Chondrocyte (in vitro differentiated cells): Measurements from ENCODE around the gene VWCE. TPM values are rescaled to one million over a fixed set of nuclear protein-coding genes. Genes with fewer than 3 reads are reported as not detected.
A peak's percentile ranks its signal among the peaks of the same experiment; 100 is the strongest.

Source experiments
- DNase-seq: peaks from one replicate; pipeline ENCODE4 v3.0.0; 2021; ENCODE audit warnings: mixed read lengths, low spot score
- H3K27ac Mint-ChIP-seq: one replicate; pipeline ENCODE4 v1.8.0; 2021; ENCODE audit warnings: mild to moderate bottlenecking, moderate library complexity, mixed read lengths; ENCODE audit not compliant: unreplicated experiment
- H3K27me3 Mint-ChIP-seq: 2 replicates; pipeline ENCODE4 v1.8.0; 2021; ENCODE audit warnings: low read depth, mixed read lengths
- H3K36me3 Mint-ChIP-seq: 2 replicates; pipeline ENCODE4 v1.8.0; 2021; ENCODE audit warnings: low read depth, mixed read lengths
- H3K4me1 Mint-ChIP-seq: 2 replicates; pipeline ENCODE4 v1.8.0; 2021; ENCODE audit warnings: low read depth, mild to moderate bottlenecking, mixed read lengths
- H3K4me3 Mint-ChIP-seq: one replicate; pipeline ENCODE4 v1.8.0; 2021; ENCODE audit warnings: mild to moderate bottlenecking, moderate library complexity, mixed read lengths; ENCODE audit not compliant: unreplicated experiment
- H3K9me3 Mint-ChIP-seq: 2 replicates; pipeline ENCODE4 v1.8.0; 2021; ENCODE audit warnings: low read depth, mixed read lengths
- total RNA-seq: library from RNA; stranded (reverse); gene quantifications from 3 replicates; pipeline ENCODE4 v1.2.1, GENCODE V29; 2021
- TF ChIP-seq, protein P1 (sequence below): fragments of 200-600 bp; sonication (generic); IDR thresholded peaks from 2 replicates; pipeline ENCODE4 v1.5.0; 2021; ENCODE audit warnings: antibody characterized with exemption, mild to moderate bottlenecking, moderate library complexity

The VWCE gene
- total RNA-seq, 1 donor from 2014 or later: 4.1 TPM

GRCh38 chr11:61331651-61332050 lies 36.5 kb upstream of the VWCE start:
- no peak for DNase-seq
- peak overlapping the region; percentile 90 for H3K27ac Mint-ChIP-seq
- TF ChIP-seq, protein P1, sequence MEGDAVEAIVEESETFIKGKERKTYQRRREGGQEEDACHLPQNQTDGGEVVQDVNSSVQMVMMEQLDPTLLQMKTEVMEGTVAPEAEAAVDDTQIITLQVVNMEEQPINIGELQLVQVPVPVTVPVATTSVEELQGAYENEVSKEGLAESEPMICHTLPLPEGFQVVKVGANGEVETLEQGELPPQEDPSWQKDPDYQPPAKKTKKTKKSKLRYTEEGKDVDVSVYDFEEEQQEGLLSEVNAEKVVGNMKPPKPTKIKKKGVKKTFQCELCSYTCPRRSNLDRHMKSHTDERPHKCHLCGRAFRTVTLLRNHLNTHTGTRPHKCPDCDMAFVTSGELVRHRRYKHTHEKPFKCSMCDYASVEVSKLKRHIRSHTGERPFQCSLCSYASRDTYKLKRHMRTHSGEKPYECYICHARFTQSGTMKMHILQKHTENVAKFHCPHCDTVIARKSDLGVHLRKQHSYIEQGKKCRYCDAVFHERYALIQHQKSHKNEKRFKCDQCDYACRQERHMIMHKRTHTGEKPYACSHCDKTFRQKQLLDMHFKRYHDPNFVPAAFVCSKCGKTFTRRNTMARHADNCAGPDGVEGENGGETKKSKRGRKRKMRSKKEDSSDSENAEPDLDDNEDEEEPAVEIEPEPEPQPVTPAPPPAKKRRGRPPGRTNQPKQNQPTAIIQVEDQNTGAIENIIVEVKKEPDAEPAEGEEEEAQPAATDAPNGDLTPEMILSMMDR: no peak
- peaks cover 15% of the 10 kb centered on the region for H3K36me3 Mint-ChIP-seq
- no peaks in the 10 kb centered on the region for H3K27me3 Mint-ChIP-seq
- no peaks in the 10 kb centered on the region for H3K9me3 Mint-ChIP-seq
- peaks cover 58% of the 10 kb centered on the region for H3K4me1 Mint-ChIP-seq
- H3K4me3 Mint-ChIP-seq: peak overlapping the region; percentile 95

GRCh38 chr11:61329871-61330270 lies 34.8 kb upstream of the VWCE start:
- DNase-seq: no peak
- H3K27ac Mint-ChIP-seq: peak overlapping the region; percentile 90
- H3K9me3 Mint-ChIP-seq: no peaks in the 10 kb centered on the region
- TF ChIP-seq, protein P1: no peak
- H3K36me3 Mint-ChIP-seq: peaks cover 26% of the 10 kb centered on the region
- no peaks in the 10 kb centered on the region for H3K27me3 Mint-ChIP-seq
- no peak overlapping the region for H3K4me3 Mint-ChIP-seq
- H3K4me1 Mint-ChIP-seq: peaks cover 68% of the 10 kb centered on the region

DNA sequence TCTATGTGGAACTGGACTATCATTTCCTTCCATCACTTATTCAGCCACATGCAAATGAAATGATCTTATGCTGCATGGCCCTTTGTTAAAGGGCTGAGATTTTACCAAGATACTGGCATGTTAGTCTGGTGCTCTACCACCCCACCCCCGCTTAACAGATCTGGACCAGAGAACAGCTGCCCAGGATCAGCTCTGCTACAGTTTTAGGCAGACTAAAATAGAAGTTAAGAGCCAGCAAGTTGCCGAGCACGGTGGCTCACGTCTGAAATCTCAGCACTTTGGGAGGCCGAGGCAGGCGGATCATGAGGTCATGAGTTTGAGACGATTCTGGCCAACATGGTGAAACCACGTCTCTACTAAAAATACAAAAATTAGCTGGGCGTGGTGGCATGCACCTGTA lies 33.2 kb upstream of the VWCE start:
- Mint-ChIP-seq H3K27me3 (no peaks in the 10 kb centered on the region), H3K36me3 (peaks cover 35% of the 10 kb centered on the region), H3K4me3 (no peak overlapping the region), H3K4me1 (peaks cover 60% of the 10 kb centered on the region), H3K9me3 (no peaks in the 10 kb centered on the region), H3K27ac (peak overlapping the region; percentile 60)
- TF ChIP-seq, protein P1: no peak
- DNase-seq: no peak

DNA sequence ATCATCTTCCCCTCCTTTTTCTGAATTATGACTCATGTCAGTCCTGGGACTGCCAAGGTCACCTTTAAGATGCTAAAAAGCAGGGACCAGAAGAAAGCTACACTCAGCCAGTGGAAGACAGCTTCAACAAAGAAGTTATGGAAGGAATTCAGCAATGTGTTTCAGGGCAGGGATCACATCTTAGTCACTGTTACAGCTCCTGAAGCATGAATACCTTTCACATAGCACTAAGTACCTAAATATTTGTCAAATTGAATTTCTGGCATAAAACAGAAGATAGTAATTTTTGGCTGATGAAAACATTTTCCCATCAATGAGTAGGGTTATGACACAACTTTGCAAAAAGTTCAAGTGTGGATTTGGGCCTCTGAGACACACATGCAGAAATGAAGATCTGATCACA lies 32.6 kb upstream of the VWCE start:
- Mint-ChIP-seq H3K9me3 (no peaks in the 10 kb centered on the region), H3K4me1 (peaks cover 58% of the 10 kb centered on the region), H3K36me3 (peaks cover 39% of the 10 kb centered on the region), H3K27me3 (no peaks in the 10 kb centered on the region), H3K27ac (peak overlapping the region; percentile 60), H3K4me3 (no peak overlapping the region)
- TF ChIP-seq, protein P1: no peak
- no peak for DNase-seq

DNA sequence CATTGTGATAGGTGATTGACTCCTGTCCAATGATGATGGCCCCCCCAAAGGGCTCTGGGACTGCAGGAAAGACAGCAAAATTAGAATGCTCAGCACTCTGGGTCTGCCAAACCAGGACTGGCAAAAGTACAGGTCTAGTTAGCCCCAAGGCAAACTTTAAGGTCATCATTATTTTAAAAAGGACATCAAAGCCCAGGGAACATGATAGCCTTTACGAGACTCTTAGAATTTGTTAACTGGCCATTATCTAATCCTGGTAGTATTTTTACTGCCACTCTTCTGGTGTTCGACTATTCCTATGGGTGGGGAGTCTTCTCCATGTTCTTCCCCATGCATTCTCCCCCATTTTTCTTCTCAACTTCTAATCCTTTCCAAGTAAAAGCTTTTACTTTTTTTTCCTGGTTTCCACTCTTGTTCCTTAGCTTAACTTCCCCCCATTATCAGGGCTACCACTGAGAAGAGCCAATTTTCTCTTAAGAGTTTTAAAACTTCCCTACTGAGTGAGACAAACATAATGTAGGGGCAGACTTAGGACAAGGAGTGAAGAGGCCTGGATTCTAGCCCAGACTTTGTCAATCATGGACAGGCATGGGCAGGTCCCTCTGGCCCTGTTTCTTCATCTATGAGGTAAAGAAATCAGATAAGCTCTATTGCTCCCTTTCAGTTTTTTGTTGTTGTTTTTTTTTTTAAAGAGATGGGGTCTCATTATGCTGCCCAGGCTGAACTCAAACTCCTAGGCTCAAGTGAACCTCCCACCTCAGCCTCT lies 30.7 kb upstream of the VWCE start:
- H3K9me3 Mint-ChIP-seq: no peaks in the 10 kb centered on the region

More for the DNA sequence above, 30.7 kb upstream of the VWCE start:
- TF ChIP-seq, protein P1: no peak
- Mint-ChIP-seq H3K4me3 (no peak overlapping the region), H3K27ac (peak overlapping the region; percentile 70), H3K4me1 (peaks cover 42% of the 10 kb centered on the region), H3K27me3 (no peaks in the 10 kb centered on the region), H3K36me3 (peaks cover 48% of the 10 kb centered on the region)
- DNase-seq: no peak
